ENCODE data around the gene OSGIN1.
"Not testable (repeated sequence)": the region's sequence is repeated elsewhere in the genome, so short reads cannot be mapped to it uniquely, and the experiment has no call there.

The OSGIN1 gene

DNA sequence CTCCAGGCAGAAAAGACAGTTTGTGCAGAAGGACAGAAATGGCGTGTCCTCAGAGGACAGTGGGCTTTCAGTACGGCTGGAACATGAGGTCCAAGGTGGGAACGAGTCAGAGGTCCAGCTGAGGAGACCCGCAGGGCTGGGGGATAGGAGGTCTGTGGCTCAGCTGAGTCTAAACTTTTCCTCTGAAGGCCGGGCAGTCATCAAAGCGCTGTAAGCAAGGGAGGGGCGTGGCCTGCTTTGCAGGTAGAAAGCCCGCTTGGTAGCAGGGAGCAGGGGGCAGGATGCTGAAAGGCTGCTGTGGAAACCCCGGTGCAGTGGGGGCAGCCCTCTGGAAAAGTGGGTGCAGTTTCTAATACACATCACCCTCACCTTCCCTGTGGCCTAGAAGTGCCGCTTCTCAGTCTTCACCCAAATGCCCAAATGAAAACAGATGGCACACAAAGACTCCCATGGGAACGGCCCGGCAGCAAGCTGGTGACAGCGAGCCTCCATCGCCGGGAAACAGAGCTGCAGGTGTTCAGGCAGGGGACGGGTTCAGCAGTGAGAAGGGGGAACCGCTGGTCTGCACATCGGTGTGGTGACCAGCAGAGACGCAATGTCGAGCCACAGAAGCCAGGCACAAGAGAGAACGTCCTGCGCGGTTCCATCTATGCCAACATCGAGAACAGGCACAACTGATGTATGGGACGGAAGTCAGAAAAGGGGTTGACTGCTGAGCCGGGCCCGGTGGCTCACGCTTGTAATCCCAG is 12.2 kb upstream of the OSGIN1 start:
- DNase-seq (ENCODE audit: low read depth) = no peak

DNA sequence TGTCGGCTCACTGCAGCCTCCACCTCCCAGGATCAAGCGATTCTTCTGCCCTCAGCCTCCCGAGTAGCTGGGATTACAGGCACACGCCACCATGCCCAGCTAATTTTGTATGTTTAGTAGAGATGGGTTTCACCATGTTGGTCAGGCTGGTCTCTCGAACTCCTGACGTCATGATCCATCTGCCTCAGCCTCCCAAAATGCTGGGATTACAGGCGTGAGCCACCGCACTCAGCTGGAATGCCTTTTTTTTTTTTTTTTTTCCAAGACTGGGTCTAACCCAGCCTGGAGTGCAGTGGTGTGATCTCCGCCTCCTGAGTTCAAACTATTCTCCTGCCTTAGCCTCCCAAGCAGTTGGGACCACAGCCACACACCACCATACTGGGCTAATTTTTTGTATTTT is 11.5 kb upstream of the OSGIN1 start:
- DNase-seq (ENCODE audit: low read depth) = not testable (repeated sequence)

DNA sequence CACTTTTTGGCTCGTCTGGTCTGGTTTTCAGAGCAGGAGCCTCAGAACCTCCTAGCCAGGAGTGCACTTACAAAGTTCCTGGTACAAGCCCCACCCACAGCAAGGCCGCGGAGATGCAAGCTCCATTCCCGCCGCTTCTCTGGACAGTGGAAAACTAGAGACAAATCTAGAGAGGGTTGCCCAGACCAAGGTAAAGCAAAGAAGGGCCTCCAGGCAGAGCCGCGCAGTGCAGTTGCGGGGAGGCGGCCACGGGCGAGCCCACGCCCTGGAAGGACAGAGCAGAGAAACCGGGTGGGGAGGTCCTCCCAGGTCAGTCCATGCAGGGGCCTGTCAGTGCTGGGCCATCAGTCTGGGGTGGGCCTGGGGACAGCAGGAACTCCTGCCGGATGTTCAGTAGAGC is 11.0 kb upstream of the OSGIN1 start:
- DNase-seq (ENCODE audit: low read depth) = no peak

DNA sequence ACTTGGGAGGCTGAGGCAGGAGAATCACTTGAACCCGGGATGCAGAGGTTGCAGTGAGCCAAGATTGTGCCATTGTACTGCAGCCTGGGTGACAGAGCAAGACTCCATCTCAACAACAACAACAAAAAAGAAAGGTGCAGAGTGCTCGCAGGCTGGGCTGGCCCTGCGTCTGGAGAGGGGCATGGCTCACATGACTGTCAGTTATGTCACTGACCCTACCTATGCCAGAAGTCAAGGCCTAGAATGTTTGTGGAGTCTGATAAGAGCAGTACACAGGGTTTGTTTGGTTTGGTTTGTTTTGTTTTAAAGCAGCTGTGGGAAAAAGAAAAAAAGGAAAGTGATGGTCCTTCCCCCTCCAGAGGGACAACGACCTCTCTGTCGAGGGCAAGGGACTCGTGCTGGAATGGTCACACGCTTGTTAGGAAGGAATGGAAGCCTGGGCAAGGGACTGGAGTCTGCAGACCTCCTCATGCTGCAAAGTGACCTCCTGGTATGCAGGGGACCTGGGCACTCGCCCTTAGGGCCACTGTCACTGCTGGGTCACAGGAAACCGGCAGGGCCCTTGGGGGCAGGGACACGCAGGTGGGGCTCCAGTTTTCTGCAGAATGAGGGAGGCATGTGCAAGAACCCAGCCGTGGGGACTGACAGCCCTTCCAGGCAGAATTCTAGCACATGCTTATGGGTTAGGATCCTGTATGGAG is 10.1 kb upstream of the OSGIN1 start:
- DNase-seq (ENCODE audit: low read depth) = no peak

DNA sequence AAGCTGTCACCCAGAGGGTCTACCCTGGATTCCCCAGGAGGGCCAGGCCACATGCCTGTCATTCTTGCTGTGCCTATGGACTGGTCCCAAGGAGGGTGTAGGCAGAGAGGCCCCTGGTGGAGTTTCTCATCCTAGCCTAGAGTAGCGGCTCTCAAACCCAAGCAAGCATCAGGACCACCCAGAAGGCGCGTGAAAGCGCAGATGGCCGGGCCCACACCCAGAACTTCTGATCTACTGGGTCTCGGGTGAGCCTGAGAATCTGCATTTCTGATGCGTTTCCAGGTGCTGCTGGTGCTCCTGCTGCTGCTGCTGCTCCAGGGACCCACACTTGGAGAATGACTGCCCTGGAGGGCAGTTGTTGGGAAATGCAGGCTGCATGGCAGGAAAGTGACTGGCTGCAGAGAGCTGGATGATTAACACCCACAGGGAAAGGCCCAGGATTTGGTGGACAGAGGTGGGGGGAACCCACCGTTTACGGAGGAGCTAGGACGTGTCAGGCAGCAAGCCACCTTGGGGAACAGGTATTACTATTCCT is 9.5 kb upstream of the OSGIN1 start:
- DNase-seq (ENCODE audit: low read depth) = no peak

DNA sequence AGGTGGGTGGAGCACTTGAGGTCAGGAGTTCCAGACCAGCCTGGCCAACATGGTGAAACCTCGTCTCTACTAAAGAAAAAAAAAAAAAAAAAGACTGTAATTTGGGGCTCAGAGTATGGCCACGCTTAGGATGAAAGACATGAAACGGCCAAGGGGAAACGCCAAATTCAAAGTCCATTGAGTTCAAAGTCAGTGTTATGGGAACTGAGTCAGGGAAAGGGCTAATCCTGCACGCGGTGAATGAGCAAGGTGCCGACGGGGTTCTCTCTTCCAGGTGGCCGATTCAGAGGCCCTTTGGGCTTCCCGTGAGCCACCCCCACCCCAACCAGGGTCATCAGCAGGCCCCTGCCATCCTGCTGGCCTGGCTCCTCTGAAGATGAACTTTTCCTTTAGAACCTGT is 7.5 kb upstream of the OSGIN1 start:
- no peak for DNase-seq (ENCODE audit: low read depth)

DNA sequence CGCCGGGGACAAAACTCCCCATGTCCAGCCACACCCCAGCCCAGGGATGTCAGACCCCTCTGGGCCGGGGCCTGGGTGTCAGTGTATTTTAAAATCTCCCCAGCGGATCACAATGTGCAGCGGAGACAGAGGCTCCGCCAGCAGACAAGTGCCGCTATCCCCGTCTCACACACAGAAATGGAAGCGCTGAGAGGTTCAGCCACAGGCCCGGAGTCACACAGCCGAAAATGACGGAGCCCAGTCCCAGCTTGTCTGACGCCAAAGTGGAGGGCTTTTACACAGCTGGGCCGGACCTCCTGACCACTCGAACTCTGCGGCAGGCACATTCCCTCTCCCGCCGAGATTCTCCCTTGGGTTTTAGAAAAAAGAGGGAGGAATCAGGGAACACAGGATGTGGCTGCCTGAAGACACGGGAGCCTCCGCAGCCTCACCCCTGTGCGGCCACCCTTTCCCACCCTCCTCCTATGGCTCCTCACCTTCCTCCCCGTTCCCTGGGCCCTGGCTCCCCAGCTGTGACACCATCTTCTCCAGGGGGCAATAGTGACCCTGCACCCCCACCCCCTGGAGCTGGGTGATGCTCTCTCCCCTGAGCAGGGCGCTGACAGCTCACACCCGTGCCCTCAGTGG is 6.8 kb upstream of the OSGIN1 start:
- no peak for DNase-seq (ENCODE audit: low read depth)

DNA sequence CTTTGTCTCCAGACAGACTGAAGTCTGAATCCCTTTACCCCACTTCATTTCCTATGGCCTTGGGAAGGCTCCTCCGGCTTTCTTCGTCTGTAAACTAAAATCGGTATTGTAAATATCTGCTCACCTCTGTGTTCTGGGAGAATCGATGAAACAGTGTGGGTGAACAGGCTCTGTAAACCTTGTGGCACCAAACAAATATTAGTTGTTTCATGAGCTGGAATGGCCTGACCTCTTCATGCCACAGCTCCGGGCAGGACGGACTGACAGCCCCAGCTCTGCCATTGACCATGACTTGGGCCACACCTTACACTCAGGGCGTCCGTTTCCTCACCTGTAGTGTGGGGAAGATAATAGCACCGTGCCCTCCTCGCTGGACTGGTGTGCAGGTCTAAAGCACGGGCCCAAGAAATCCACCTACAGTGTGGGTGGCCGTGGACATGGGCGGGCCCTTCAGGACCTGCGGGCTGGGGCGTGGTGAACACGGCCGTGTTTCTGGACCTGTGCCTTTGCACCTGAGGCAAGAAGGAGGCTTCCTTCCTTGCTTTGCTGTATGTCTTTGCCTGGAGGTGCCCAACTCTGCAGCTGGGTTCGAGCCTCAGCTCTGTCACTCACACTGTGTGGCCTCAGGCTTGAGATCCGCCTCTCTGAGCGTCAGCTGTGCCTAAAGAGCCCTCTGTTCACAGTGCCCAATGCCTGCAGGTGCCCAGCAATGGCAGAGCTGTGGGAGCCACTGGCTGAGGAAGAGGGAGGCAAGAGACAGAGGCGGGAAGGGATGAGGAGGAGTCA is 6.1 kb upstream of the OSGIN1 start:
- no peak for DNase-seq (ENCODE audit: low read depth)

DNA sequence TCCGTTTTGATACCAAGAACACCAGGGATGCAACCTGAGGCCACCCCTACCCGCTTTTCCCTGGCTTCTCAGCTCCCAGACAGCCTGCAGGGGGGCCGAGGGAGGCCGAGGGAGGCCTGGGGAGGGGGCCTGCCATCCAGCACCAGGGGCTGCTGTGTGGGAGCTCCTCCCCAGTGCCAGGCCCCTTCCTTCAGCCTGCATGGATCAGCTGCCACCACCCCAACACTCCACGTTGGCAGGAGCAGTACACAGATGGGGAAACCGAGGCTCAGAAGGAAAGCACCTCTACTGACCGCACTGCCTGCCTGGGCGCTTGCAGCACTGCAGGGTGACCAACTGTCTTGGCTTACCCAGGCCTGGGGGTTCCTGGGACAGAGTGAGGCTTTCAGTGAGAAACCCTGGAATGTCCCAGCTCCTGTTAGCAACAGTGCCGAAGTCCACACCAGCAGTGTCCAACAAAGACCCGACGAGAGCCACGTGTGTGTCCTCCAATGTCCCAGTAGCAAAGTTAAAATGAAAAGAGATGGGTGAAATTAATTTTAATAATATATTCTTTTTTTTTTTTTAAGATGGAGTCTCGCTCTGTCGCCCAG is 5.3 kb upstream of the OSGIN1 start:
- DNase-seq (ENCODE audit: low read depth) = no peak

DNA sequence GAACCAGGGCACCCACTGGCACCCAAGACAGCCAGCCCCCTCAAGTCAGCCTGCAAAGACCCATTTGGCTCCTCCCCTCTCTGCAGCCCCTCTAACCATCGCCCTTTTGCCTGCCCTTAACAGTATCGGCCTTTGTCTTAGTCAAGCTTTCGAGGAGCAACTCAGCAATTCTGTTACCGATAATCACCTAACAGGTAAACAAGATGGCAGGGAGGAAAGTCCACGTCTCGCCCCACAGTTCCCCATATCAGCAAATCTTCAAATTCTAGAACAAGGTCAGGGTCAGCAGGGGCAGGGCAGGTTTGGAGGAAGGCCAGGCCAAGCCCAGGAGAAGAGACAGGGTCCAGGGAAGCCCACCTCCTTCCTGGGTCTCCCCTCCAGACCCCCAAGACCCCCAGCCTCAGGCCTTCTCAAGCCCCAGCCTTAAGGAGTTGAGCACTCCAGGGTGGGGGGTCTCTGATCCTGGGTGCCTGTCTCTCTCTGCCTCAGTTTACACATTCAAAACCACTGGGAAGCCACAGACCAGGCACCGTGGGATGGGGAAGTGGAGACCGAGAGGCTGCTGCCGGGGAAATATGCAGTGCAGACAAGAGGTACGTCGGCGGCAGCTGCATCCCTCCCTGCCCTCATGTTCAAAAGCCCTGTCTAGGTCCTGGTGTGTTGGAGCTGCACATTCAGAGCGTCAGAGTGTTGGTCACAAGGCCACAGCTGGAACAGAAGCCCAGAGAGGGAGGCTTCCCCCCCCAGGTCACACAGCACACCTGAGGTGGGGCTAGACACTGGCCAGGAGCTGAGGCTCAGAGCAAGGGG is 3.9 kb upstream of the OSGIN1 start:
- no peak for DNase-seq (ENCODE audit: low read depth)

DNA sequence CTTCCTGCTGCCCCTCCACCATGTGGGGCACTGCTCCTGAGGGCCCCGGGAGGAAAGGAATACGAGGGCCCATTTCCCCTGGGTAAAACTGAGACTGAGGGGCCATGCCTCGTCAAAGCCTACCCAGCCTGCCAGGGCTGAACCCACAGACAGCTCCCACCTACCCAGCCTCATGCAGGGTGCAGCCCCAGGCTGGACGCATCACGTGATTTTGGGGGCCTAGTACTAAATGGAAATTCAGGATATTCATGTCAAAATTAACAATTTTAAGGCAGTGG is 3.4 kb upstream of the OSGIN1 start:
- DNase-seq (ENCODE audit: low read depth) = no peak

DNA sequence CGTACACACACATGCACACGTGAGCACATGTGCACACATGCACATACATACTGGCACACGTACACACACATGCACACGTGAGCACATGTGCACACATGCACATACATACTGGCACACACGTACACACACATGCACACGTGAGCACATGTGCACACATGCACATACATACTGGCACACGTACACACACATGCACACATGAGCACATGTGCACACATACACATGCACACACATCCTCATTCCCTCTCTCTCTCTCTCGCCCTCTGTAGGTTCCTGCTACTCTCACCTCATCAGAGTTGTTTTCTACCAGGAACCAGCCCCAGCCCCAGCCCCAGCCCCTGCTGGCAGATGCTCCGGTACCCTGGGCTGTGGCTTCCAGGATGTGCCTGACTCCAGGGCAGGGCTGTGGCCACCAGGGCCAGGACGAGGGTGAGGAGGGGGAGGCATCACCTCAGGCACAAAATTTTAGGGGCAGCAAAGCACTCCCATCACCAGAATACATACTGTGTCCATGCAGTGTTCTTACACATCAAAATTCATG is 2.1 kb upstream of the OSGIN1 start:
- DNase-seq (ENCODE audit: low read depth) = not testable (repeated sequence)

DNA sequence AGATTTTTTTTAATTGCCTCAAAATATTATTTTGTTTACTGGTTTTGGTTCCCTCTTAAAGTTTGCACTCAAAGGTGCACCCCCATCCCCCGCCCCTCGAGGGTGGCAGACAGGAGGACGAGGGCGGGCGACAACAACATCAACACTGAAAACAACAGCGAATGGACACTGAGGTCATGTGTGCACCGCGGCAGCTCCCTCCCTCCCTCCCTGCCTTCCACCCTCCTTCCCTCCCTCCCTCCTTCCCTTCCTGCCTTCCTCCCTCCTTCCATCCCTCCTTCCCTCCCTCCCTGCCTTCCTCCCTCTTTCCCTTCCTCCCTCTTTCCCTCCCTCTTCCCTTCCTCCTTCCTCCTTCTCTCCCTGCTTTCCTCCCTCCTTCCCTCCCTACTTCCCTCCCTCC is 1.5 kb upstream of the OSGIN1 start:
- no peak for DNase-seq (ENCODE audit: low read depth)

DNA sequence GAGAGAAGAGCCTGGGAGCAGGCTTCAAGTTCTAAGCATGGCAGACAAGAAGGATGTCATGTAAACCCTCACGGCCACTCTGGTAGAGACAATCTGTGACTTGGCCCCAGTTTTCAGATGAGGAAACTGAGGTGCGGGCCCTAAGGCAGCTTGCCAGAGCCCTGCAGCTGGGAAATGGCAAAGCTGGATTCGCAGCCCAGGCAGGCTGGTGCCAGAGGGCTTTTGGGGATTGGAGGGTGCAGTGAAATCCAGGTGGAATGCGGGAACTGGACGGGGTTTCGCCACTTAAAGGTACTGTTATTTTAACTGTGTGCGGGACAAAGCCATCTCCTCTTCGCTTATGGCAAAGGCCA is 477 bp upstream of the OSGIN1 start:
- DNase-seq (ENCODE audit: low read depth) = no peak

DNA sequence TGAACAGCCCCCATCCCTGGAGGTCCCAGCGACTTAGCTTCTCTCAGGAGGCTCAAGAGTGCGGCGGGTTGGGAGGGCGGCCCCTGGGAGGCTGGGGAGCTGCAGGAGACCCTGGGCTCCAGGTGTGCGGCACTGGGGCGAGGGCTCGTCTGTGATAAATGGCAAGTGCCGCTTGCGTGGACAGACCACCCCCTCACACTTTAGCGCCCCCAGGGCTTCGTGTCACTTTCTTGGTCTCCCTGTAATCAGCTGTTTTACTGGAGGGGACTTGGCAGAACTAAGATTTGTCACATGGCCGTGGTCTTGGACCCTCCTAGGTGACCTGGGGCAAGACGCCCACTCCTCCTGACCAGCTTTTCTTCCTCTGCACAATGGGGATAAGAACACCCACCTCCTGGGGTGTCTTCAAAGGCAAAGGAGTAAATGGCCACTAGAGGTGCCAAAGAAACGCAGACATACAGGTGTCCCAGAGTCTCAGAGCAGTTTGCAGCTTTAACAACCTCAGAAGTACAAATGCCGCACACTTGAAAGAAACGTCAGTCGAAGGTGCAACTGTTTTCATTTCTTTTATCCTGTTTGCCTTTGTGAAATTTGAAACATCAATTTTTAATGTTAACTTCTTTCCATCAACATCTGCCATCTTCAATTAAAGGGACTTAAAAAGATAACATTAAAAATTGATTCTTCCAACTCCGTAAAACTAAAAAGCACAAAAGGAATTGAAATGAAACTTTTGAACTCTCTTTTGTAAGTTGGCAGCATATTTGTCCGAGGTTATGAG is 946 bp downstream of the OSGIN1 start:
- peak; percentile 54 for DNase-seq (ENCODE audit: low read depth)

DNA sequence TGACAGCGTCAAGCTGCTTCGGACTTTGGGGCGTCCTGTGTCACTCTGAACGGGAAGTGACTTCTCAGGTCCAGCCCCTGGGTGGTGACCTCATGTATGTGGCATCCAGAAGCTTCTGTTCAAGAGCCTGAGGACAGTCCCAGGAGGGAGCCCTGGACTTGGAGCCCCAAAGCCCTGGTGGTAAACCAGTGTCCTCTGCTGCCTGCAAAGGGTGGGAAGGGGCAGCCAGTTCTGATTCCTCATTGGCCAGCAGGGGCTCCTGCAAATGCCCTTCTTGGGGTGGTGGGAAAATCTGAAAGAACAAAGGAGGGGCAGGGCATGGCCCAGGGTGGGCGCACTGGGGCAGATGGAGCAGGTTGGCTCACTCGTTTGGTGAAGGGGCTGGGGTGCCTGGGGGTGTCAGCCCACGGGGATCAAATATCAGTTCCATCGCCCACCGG is 1.6 kb downstream of the OSGIN1 start:
- peak; percentile 52 for DNase-seq (ENCODE audit: low read depth)

DNA sequence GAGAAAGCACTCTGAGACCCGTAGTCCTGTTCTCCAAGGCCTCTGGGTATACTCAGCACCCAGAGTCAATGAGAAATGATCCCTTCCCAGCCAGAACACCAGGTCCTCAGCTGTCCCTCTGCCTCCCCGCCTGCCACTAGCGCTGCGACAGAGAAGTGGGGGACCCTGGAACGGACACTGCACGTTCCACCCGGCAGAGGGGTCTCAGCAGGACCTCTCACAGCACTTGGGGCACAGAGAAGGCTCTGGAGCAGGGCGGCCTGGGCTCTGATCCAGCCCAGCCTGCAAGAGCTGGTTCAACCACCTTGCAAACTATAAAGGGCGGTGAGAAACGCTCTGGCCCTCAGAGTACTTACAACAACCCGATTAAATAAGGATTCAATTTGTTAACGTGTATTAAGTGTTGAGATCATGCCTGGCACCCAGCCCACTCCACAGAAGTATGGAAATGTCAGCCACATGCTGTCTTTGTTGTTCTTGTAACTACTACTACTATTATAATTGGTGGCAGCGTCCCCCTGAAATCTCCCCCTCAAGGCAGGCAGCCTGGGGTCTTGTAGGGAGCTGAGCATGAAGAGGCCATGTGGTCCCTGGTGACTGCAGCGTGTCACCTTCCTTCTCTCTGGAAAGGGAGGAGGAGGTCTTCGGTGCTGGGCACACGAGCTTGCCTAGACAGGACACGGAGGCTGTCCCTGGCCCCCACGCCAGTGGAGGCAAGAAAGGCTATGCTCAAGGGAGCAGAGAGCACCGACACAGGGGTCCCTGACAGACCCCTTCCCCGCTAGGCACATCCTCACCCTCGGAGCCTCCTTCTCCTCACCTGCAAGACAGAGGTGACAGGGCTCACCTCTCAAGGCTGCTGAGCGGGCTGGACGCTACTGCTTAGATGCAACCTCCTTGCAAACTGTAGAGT is 2.4 kb downstream of the OSGIN1 start:
- peak; percentile 70 for DNase-seq (ENCODE audit: low read depth)

DNA sequence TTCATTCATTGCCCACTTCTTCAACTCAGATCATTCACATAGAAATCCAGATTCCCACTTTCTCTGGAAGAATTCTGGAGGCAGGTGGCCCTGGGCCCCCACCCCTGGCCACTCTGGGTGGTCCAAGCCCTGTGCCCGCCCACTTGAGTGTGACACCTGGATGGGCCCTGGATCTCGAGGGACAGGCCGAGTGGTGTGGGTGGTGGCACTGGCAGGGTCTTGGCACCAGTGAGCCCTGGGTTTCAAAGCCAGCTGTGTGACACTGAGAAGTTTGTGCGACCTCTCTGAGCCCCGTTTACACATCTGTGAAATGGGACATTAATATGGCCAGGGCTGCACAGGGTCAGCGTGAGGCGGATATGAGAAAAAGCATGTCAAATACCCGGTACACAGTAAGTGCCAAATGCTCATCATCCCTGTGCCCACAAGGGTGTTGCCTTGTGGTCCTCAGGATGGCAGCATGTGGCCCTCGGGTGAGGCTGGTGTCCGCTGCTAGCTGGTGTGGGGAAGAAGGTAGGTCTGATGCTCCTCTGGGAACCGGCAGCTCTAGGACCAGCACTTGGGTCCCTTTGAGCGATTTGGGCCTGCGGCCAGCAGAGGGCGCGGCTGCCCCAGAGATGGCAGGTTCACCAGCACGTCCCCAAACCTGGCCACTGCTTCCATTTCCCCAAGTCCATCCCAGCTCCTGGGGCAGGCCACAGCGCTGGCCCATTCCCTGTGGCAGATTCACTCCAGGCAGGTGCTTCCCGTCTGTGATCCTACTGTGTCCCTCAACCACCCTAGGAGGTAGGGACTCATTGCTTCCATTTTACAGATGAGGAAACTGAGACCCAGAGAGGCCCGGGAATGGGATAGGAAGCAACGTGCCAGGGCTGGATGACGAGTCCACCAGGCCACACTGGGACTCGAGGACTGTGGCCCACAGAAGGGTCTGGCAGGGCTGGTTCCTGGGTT is 3.6 kb downstream of the OSGIN1 start:
- DNase-seq (ENCODE audit: low read depth) = peak; percentile 71
